ENCODE data around the gene TCP11.

The TCP11 gene

DNA sequence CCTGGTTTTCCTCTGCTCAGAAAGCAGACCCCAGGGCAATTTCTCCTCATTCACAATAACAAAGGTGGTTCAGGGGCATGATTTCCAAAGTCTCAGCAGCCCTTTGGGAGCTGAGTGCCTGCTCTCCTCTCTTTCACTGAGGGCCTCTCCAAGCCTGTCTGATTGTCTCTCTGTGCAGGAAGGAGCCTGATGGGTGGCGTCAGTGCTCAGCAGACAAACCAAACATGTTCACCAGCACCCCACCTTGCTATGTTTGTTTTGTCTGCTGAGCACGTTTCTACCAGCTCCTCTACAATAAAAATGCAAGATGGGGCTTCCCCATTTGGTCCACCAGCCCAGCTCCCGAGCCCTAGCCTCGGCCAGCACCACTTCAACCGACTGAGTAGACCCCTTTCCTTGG is 25.4 kb upstream of the TCP11 start:
- Histone ChIP-seq H3K4me3 (ENCODE audit: low read length) (no peak overlapping the region), H3K9me3 (ENCODE audit: control insufficient read depth, insufficient read depth, low read length) (peaks cover 5% of the 10 kb centered on the region; the same call in 1 of the 2 replicates), H3K4me1 (ENCODE audit: control insufficient read depth, low read length) (no peaks in the 10 kb centered on the region), H3K9me2 (replicated peaks; ENCODE audit: control insufficient read depth, low read length) (no peaks in the 10 kb centered on the region), H3K79me2 (ENCODE audit: control insufficient read depth, low read length) (no peaks in the 10 kb centered on the region), H3K27ac (ENCODE audit: low read depth, low read length) (no peak overlapping the region), H3K36me3 (ENCODE audit: control insufficient read depth, low read length) (no peaks in the 10 kb centered on the region), H3K4me2 (ENCODE audit: low read length) (no peak overlapping the region), H3K27me3 (ENCODE audit: control insufficient read depth, low read length) (peaks cover 26% of the 10 kb centered on the region), H4K20me1 (ENCODE audit: control insufficient read depth, insufficient read depth, low read depth, low read length) (no peaks in the 10 kb centered on the region), H3F3A (ENCODE audit: control insufficient read depth, insufficient read depth) (no peaks in the 10 kb centered on the region)
- TF ChIP-seq, protein P1, sequence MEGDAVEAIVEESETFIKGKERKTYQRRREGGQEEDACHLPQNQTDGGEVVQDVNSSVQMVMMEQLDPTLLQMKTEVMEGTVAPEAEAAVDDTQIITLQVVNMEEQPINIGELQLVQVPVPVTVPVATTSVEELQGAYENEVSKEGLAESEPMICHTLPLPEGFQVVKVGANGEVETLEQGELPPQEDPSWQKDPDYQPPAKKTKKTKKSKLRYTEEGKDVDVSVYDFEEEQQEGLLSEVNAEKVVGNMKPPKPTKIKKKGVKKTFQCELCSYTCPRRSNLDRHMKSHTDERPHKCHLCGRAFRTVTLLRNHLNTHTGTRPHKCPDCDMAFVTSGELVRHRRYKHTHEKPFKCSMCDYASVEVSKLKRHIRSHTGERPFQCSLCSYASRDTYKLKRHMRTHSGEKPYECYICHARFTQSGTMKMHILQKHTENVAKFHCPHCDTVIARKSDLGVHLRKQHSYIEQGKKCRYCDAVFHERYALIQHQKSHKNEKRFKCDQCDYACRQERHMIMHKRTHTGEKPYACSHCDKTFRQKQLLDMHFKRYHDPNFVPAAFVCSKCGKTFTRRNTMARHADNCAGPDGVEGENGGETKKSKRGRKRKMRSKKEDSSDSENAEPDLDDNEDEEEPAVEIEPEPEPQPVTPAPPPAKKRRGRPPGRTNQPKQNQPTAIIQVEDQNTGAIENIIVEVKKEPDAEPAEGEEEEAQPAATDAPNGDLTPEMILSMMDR (IDR thresholded peaks at IDR 0.05; ENCODE audit: low read depth, low read length, poor library complexity, severe bottlenecking), result no peak
- no peak for TF ChIP-seq EZH2phosphoT487 (IDR thresholded peaks at IDR 0.05; ENCODE audit: borderline replicate concordance, low read length)

DNA sequence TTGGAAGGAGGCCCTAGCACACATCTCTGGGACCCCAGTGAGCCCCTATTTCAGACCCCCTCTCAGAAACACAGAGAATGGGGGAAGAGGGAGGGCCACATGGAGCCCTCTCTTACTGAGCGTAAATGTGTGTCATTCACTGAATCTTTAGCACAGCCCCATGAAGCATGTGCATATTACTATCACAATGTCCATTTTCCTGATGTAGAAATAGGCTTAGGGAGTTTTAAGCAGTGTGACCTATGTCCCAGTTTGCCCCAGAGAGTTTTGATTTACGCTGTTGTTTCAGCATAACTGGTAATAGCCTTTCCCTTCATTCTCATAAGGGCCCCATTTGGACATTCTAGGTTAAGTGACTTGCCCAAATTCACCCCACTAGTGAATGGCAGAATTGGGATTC is 25.0 kb upstream of the TCP11 start:
- Histone ChIP-seq H3K9me3 (ENCODE audit: control insufficient read depth, insufficient read depth, low read length) (peaks cover 5% of the 10 kb centered on the region; the same call in 1 of the 2 replicates), H3K4me1 (ENCODE audit: control insufficient read depth, low read length) (no peaks in the 10 kb centered on the region), H3K4me2 (ENCODE audit: low read length) (no peak overlapping the region), H3K9me2 (replicated peaks; ENCODE audit: control insufficient read depth, low read length) (no peaks in the 10 kb centered on the region), H3K27me3 (ENCODE audit: control insufficient read depth, low read length) (peaks cover 30% of the 10 kb centered on the region), H4K20me1 (ENCODE audit: control insufficient read depth, insufficient read depth, low read depth, low read length) (no peaks in the 10 kb centered on the region), H3K27ac (ENCODE audit: low read depth, low read length) (no peak overlapping the region), H3F3A (ENCODE audit: control insufficient read depth, insufficient read depth) (no peaks in the 10 kb centered on the region), H3K4me3 (ENCODE audit: low read length) (no peak overlapping the region), H3K36me3 (ENCODE audit: control insufficient read depth, low read length) (no peaks in the 10 kb centered on the region), H3K79me2 (ENCODE audit: control insufficient read depth, low read length) (no peaks in the 10 kb centered on the region)
- no peak for TF ChIP-seq EZH2phosphoT487 (IDR thresholded peaks at IDR 0.05; ENCODE audit: borderline replicate concordance, low read length)

DNA sequence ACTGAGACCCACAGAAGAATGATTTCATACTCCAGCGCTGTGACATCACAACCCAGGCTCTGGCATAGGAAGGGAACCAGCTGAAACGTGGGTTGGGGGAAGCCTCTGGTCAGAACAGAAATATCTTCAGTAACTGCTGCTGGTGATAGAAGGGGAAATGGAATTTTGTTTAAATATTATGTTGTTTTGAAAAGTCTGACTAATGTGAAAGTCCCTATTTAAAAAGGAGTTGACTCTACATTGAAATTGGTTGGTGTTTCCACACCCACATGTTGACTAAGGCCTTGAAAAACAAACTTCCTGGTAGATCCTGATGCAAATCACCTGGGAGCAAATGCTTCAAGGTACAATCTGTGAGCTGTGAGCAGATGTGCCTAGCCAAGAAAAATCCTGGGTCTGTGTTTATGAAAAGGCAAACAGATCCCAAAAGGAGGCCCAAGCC is 24.5 kb upstream of the TCP11 start:
- peaks cover 5% of the 10 kb centered on the region; the same call in 1 of the 2 replicates for H3K9me3 ChIP-seq (ENCODE audit: control insufficient read depth, insufficient read depth, low read length)
- H4K20me1 ChIP-seq (ENCODE audit: control insufficient read depth, insufficient read depth, low read depth, low read length), result no peaks in the 10 kb centered on the region
- H3K27me3 ChIP-seq (ENCODE audit: control insufficient read depth, low read length), result peaks cover 35% of the 10 kb centered on the region
- H3F3A ChIP-seq (ENCODE audit: control insufficient read depth, insufficient read depth), result no peaks in the 10 kb centered on the region
- no peak overlapping the region for H3K4me3 ChIP-seq (ENCODE audit: low read length)
- no peak overlapping the region for H3K27ac ChIP-seq (ENCODE audit: low read depth, low read length)
- TF ChIP-seq EZH2phosphoT487 (IDR thresholded peaks at IDR 0.05; ENCODE audit: borderline replicate concordance, low read length), result no peak
- TF ChIP-seq, protein P1 (IDR thresholded peaks at IDR 0.05; ENCODE audit: low read depth, low read length, poor library complexity, severe bottlenecking), result no peak
- no peaks in the 10 kb centered on the region for H3K9me2 ChIP-seq (replicated peaks; ENCODE audit: control insufficient read depth, low read length)
- H3K79me2 ChIP-seq (ENCODE audit: control insufficient read depth, low read length), result no peaks in the 10 kb centered on the region
- H3K36me3 ChIP-seq (ENCODE audit: control insufficient read depth, low read length), result no peaks in the 10 kb centered on the region
- H3K4me1 ChIP-seq (ENCODE audit: control insufficient read depth, low read length), result no peaks in the 10 kb centered on the region
- H3K4me2 ChIP-seq (ENCODE audit: low read length), result no peak overlapping the region

DNA sequence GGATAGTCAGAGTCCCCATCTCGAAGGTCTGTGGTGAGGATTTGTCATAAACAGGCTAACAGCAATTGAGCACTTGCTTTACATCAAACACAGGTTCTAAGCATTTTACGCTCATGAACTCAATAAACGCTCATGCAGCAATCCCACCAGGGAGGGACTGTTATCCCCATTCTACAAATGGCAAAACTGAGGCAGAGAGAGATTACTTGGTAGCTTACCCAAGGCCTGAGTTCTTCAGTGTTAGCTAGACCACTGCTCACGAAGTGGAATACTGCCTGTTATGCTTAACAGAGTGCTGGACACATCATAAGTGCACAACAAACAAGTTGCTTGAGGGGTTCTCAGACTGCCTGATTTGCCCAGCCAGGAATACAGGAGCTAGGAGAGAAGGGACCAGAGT is 23.7 kb upstream of the TCP11 start:
- H4K20me1 ChIP-seq (ENCODE audit: control insufficient read depth, insufficient read depth, low read depth, low read length), result no peaks in the 10 kb centered on the region
- peaks cover 5% of the 10 kb centered on the region; the same call in 1 of the 2 replicates for H3K9me3 ChIP-seq (ENCODE audit: control insufficient read depth, insufficient read depth, low read length)
- H3K4me1 ChIP-seq (ENCODE audit: control insufficient read depth, low read length), result no peaks in the 10 kb centered on the region
- H3K9me2 ChIP-seq (replicated peaks; ENCODE audit: control insufficient read depth, low read length), result no peaks in the 10 kb centered on the region
- TF ChIP-seq, protein P1 (IDR thresholded peaks at IDR 0.05; ENCODE audit: low read depth, low read length, poor library complexity, severe bottlenecking), result no peak
- no peak for TF ChIP-seq EZH2phosphoT487 (IDR thresholded peaks at IDR 0.05; ENCODE audit: borderline replicate concordance, low read length)
- no peaks in the 10 kb centered on the region for H3K36me3 ChIP-seq (ENCODE audit: control insufficient read depth, low read length)
- no peak overlapping the region for H3K27ac ChIP-seq (ENCODE audit: low read depth, low read length)
- no peaks in the 10 kb centered on the region for H3F3A ChIP-seq (ENCODE audit: control insufficient read depth, insufficient read depth)
- H3K27me3 ChIP-seq (ENCODE audit: control insufficient read depth, low read length), result peaks cover 35% of the 10 kb centered on the region
- no peaks in the 10 kb centered on the region for H3K79me2 ChIP-seq (ENCODE audit: control insufficient read depth, low read length)
- no peak overlapping the region for H3K4me2 ChIP-seq (ENCODE audit: low read length)
- H3K4me3 ChIP-seq (ENCODE audit: low read length), result no peak overlapping the region

Data from DOHH2 (cell line).